Nephron (organoid): ENCODE measurements around the gene ARHGAP45.
A peak's percentile ranks its signal among the peaks of the same experiment; 100 is the strongest.

ENCODE experiments used
- H3K27ac Mint-ChIP-seq, 3 experiments: 2 replicates each; pipeline ENCODE4 v1.8.0; 2020; ENCODE audit warnings: mixed read lengths in 3 of 3, mild to moderate bottlenecking in 2 of 3, moderate library complexity in 1 of 3
- H3K27me3 Mint-ChIP-seq: 2 replicates; pipeline ENCODE4 v1.8.0; 2021; ENCODE audit warnings: low read depth, mild to moderate bottlenecking, moderate library complexity, mixed read lengths
- H3K36me3 Mint-ChIP-seq: 2 replicates; pipeline ENCODE4 v1.8.0; 2020; ENCODE audit warnings: low read depth, mixed read lengths
- H3K4me1 Mint-ChIP-seq: 2 replicates; pipeline ENCODE4 v1.8.0; 2020; ENCODE audit warnings: mixed read lengths
- H3K4me3 Mint-ChIP-seq, 3 experiments: 2 replicates each; pipeline ENCODE4 v1.8.0; 2020; ENCODE audit warnings: mild to moderate bottlenecking in 3 of 3, mixed read lengths in 3 of 3, moderate library complexity in 2 of 3
- H3K9me3 Mint-ChIP-seq: 2 replicates; pipeline ENCODE4 v1.8.0; 2020; ENCODE audit warnings: mixed read lengths
- TF ChIP-seq, protein P1 (sequence below), 3 experiments: fragments of 200-600 bp; sonication (generic); IDR thresholded peaks; one replicate each; pipeline ENCODE4 v1.5.0; 2021; ENCODE audit warnings: antibody characterized with exemption in 3 of 3; ENCODE audit not compliant: unreplicated experiment in 3 of 3

ARHGAP45 gene

DNA sequence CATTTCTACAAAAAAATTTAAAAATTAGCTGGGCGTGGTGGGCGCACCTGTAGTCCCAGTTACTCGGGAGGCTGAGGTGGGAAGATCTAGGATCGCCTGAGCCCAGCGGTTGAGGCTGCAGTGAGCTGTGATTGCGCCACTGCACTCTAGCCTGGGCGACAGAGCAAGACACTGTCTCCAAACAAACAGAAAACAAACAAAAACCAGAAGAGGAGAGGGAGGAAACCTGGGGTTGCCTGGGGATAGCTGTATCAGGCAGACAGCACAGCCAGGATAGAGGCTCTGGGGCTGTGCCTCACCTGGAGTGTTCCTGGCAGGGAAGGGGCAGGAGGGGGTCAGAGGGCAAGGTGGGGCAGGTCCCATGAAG, 30.8 kb downstream of the ARHGAP45 start:
- H3K4me3 Mint-ChIP-seq: peak overlapping the region in 1 of 3 experiments; percentile 49
- peaks cover 29% of the 10 kb centered on the region for H3K4me1 Mint-ChIP-seq
- TF ChIP-seq, protein P1, sequence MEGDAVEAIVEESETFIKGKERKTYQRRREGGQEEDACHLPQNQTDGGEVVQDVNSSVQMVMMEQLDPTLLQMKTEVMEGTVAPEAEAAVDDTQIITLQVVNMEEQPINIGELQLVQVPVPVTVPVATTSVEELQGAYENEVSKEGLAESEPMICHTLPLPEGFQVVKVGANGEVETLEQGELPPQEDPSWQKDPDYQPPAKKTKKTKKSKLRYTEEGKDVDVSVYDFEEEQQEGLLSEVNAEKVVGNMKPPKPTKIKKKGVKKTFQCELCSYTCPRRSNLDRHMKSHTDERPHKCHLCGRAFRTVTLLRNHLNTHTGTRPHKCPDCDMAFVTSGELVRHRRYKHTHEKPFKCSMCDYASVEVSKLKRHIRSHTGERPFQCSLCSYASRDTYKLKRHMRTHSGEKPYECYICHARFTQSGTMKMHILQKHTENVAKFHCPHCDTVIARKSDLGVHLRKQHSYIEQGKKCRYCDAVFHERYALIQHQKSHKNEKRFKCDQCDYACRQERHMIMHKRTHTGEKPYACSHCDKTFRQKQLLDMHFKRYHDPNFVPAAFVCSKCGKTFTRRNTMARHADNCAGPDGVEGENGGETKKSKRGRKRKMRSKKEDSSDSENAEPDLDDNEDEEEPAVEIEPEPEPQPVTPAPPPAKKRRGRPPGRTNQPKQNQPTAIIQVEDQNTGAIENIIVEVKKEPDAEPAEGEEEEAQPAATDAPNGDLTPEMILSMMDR (IDR thresholded peaks at IDR 0.05; ENCODE audit: unreplicated experiment in 3 of 3): no peak
- no peaks in the 10 kb centered on the region for H3K36me3 Mint-ChIP-seq
- no peaks in the 10 kb centered on the region for H3K9me3 Mint-ChIP-seq
- H3K27me3 Mint-ChIP-seq: peaks cover 9% of the 10 kb centered on the region
- H3K27ac Mint-ChIP-seq: peak overlapping the region; percentile 36 to 86 (median 70)

DNA sequence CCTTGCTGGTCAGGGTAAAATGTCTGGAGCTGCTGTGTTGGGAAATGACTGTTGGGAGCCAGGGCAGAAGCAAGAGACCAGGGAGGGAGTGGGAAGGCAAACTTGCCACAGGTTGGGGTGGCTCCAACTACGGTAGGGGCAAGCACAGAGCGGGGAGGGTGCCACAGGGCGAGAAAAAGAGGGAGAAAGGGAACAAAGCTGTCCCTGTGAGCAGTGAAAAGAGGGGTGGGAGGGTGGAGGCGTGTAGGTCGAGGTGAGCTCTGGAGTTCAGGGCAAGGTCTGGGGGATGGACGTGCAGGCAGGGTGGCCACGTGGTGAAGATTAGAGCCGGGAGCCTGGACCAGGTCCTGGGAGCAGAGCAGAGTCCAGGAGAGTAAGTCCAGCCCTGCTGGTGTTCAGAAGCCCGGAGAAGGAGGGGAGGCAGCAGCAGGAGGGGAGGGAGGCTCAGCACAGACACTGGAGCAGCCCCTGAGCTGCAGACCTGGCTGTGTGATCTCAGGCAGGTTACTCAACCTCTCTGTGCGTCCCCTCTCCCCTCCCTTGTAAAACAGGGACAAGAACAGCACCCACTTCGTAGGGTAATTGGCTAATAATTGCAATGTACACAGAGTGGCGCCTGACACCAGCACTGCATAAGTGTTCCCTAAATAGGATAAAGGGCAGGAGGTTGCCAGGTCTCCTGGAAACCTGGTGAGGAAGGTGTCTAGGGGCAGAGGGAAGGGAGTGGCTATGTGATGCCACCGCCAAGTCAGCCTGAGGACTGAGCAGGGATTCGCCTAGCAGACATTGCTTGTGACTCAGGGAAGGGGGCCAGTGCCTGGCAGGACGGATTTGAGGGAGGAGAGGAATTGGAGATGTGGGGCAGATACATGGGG, 31.4 kb downstream of the ARHGAP45 start:
- Mint-ChIP-seq H3K4me1 (peaks cover 27% of the 10 kb centered on the region), H3K27me3 (peaks cover 9% of the 10 kb centered on the region), H3K36me3 (no peaks in the 10 kb centered on the region), H3K9me3 (no peaks in the 10 kb centered on the region), H3K27ac (peak overlapping the region; percentile 36 to 86 (median 70)), H3K4me3 (peak overlapping the region in 2 of 3 experiments; percentile 2 to 17)
- TF ChIP-seq, protein P1 (IDR thresholded peaks at IDR 0.05; ENCODE audit: unreplicated experiment in 3 of 3): no peak

DNA sequence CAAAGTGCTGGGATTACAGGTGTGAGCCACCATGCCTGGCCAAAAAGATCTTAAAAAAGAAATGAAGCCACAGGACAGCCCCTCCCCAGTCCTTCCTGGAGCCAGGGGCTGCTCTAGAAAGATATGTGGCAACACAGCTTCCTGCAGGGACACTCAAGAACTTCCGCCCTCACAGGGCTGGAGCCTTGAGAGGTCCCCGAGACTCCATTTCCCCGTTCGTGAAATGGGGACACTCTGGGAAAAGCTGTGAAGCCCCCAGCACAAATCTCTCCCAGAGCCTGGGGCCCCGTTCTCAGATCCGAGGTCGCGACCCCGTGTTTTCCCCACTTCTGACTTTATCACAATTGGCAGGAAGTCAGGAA, 34.4 kb downstream of the ARHGAP45 start:
- Mint-ChIP-seq H3K4me3 (peak overlapping the region in 2 of 3 experiments; percentile 46 to 70), H3K9me3 (no peaks in the 10 kb centered on the region), H3K4me1 (peaks cover 16% of the 10 kb centered on the region), H3K36me3 (no peaks in the 10 kb centered on the region), H3K27ac (peak overlapping the region; percentile 95 to 97 (median 96)), H3K27me3 (peaks cover 4% of the 10 kb centered on the region)
- TF ChIP-seq, protein P1 (IDR thresholded peaks at IDR 0.05; ENCODE audit: unreplicated experiment in 3 of 3): no peak

DNA sequence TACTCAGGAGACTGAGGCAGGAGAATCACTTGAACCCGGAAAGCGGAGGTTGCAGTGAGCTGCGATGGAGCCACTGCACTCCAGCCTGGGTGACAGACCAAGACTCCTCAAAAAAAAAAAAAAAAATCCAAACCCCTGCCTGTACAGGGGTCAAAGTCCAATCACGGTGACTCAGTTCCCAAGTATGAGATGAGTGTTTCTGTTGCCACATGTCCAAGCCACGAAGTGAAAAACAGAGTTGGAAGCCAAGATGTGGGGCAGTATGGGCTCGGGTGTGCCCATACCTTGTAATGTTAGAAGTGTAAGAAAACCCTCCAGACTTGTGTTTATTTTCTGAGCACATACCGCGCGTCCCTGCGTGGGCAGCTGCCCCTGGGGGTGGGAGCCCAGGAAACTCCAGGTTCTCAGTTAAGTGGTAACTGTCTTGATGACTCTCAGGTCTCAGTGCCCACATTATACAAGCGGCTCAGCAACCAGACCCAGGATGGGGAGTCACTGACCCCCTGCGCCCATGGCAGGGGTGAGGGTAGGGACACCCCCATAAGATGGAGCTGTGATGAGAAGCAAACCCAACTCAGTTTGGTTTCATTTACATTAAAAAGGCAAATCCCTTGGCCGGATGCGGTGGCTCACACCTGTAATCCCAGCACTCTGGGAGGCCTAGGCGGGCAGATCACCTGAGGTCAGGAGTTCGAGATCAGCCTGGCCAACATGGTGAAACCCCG, 35.6 kb downstream of the ARHGAP45 start:
- TF ChIP-seq, protein P1 (IDR thresholded peaks at IDR 0.05; ENCODE audit: unreplicated experiment in 3 of 3): no peak
- Mint-ChIP-seq H3K27me3 (peaks cover 4% of the 10 kb centered on the region), H3K36me3 (no peaks in the 10 kb centered on the region), H3K9me3 (no peaks in the 10 kb centered on the region), H3K4me1 (peaks cover 16% of the 10 kb centered on the region), H3K27ac (peak overlapping the region; percentile 78 to 97 (median 95)), H3K4me3 (peak overlapping the region; percentile 56 to 61 (median 59))

DNA sequence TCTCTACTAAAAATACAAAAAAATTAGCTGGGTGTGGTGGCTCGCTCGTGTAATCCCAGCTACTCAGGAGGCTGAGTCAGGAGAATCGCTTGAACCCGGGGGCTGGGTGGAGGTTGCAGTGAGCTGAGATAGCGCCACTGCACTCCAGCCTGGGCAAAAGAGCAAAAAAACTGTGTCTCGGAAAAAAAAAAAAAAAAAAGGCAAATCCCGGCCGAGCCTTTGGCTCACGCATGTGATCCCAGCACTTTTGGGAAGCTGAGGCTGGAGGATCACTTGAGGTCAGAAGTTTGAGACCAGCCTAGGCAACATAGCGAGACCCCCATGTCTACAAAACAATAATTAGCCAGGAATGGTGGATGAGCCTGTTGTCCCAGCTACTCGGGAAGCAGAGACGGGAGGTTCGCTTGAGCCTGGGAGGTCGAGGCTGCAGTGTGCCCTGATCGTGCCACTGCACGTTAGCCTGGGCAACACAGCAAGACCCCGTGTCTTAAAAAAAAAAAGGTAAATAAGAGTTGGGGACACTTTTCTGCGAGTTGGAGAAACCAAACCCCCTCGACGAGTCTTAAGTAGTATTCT, 36.3 kb downstream of the ARHGAP45 start:
- Mint-ChIP-seq H3K9me3 (no peaks in the 10 kb centered on the region), H3K4me1 (peaks cover 16% of the 10 kb centered on the region), H3K27me3 (peaks cover 4% of the 10 kb centered on the region), H3K36me3 (no peaks in the 10 kb centered on the region), H3K4me3 (peak overlapping the region; percentile 61 to 80 (median 78)), H3K27ac (peak overlapping the region; percentile 86 to 97 (median 88))
- TF ChIP-seq, protein P1 (IDR thresholded peaks at IDR 0.05; ENCODE audit: unreplicated experiment in 3 of 3): no peak
